KBM-7 (cell line): Measurements from ENCODE around the gene STON2.

Source experiments
- DNase-seq: peaks from one replicate; pipeline ENCODE4 v3.0.0-alpha.2; 2015
- in situ Hi-C: fragments of 300-500 bp; cut with MboI; formaldehyde crosslinking; loops from 2 replicates; pipeline ENCODE4 v1.14.3; 2020; ENCODE audit warnings: low sequenced_read_pairs, low pct_unique_long_range_greater_than_20kb, mixed read lengths

Gene STON2

GRCh38 chr14:81211844-81212243 is 188.3 kb downstream of the STON2 start:
- peak; percentile 51 for DNase-seq
- in situ Hi-C loops, result no loop called here
